Breast epithelium (tissue), 3 donors: ENCODE data around the gene SERPINB8.

ENCODE experiments used
- POLR2AphosphoS5 ChIP-seq, 3 donors: sonication (generic); formaldehyde crosslinking; IDR thresholded peaks; one replicate each; pipeline ENCODE4 v1.6.1; 2017; ENCODE audit warnings: antibody characterized with exemption in 3 of 3
- TF ChIP-seq, protein P1 (sequence below), 3 donors: fragments of 450-650 bp; IDR thresholded peaks; one replicate each; pipeline ENCODE4 v1.5.1; 2016 to 2017; ENCODE audit warnings: antibody characterized with exemption in 3 of 3, mild to moderate bottlenecking in 3 of 3, moderate library complexity in 3 of 3

- TF ChIP-seq POLR2AphosphoS5 (IDR thresholded peaks at IDR 0.05): no peak
- TF ChIP-seq, protein P1, sequence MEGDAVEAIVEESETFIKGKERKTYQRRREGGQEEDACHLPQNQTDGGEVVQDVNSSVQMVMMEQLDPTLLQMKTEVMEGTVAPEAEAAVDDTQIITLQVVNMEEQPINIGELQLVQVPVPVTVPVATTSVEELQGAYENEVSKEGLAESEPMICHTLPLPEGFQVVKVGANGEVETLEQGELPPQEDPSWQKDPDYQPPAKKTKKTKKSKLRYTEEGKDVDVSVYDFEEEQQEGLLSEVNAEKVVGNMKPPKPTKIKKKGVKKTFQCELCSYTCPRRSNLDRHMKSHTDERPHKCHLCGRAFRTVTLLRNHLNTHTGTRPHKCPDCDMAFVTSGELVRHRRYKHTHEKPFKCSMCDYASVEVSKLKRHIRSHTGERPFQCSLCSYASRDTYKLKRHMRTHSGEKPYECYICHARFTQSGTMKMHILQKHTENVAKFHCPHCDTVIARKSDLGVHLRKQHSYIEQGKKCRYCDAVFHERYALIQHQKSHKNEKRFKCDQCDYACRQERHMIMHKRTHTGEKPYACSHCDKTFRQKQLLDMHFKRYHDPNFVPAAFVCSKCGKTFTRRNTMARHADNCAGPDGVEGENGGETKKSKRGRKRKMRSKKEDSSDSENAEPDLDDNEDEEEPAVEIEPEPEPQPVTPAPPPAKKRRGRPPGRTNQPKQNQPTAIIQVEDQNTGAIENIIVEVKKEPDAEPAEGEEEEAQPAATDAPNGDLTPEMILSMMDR (IDR thresholded peaks at IDR 0.05): no peak
Observed at GRCh38 chr18:64031411-64031810, 61.5 kb downstream of the SERPINB8 start.
